NCI-H1417 (cell line): ENCODE data around the gene TGFBR3.

Experiments used
- DNase-seq, 3 experiments: peaks; one replicate each; lab custom pipeline; 2025; lab: John Stamatoyannopoulos, UW

Gene TGFBR3

DNA sequence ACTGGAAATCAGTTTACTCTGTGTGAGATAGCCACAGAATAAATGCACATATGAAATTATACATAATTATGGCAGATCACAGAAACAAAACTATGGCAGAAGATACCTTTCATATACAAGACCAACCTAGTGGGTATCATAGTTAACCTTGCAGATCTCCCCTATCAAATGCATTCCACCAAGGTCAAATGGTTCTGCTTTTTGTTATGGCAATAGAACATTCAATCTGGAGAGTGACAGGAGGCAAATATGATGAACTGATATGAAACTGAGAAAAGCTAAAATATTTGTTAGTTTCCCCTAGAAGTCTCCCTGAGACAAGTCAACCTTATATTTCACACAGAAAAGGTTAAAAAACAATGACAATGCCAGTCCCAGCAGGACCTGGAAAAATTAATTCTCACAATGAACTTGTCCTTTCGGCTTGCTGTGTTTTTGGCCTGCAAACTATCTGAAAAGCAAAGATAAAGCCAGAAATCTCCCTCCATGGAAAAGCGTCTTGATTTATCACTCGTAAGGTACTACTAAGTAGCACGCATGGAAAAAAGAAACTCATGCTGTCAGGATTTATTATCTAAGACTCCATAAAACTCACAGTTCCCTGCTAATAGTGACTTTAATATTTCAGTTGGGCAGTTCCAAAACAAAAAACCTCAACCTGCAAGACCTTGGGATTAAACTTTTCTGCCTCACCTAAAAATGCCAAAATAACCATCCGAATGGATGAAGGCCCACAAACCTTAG is 174.3 kb downstream of the TGFBR3 start:
- DNase-seq: no peak

DNA sequence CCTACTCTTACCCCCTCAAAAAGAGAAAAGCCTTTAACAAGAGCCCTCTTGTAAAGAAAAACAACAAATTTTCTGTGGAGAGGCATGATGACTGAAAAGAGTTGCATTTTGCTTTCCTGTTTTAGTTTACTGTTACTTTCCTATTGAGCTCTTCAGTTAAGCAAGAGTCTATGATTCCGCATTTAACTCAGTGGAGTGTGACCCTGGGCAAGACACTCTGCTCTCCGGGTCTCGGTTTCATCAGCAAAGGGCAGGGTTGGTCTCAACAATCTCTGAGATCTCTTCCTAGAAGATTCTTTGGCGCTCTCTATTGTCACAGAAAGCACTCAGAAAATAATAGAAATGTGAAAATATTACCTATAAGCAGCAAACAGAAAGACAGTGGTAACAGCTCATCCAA is 175.7 kb downstream of the TGFBR3 start:
- no peak for DNase-seq

DNA sequence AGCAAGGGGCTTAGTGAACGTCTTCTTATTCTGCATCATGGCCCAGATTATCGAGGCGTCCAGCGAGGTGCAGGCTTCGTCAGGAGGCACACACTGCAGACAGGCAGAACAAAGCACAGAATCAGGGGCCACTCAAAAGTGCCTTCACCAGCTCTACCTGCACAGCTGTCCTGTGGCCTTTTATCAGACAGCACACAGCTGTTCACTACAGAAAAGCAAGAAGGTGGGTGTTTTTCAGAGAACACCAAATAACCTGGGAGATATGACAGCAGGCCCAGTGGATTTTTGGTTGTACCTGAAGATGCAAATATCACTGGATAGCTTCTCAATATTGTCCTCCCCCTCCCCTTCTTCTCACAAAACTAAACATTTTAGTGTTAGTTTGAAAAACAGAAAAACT is 177.3 kb downstream of the TGFBR3 start:
- DNase-seq: no peak

DNA sequence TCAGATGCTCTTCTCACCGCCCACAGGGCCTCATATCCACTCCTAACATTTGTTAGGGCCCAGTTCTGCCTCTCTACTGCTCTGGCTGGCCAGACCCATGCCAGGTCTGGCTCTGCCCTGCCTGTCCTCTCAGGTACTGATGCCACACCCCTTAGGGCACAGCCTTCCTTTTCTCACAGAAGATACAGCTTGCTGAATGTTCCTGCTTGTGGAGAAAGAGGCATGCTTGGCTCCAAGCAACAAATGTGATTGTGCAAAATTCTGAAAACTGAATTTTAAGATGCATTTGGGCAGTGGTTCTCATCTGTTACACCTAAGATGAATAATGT is 178.1 kb downstream of the TGFBR3 start:
- no peak for DNase-seq

DNA sequence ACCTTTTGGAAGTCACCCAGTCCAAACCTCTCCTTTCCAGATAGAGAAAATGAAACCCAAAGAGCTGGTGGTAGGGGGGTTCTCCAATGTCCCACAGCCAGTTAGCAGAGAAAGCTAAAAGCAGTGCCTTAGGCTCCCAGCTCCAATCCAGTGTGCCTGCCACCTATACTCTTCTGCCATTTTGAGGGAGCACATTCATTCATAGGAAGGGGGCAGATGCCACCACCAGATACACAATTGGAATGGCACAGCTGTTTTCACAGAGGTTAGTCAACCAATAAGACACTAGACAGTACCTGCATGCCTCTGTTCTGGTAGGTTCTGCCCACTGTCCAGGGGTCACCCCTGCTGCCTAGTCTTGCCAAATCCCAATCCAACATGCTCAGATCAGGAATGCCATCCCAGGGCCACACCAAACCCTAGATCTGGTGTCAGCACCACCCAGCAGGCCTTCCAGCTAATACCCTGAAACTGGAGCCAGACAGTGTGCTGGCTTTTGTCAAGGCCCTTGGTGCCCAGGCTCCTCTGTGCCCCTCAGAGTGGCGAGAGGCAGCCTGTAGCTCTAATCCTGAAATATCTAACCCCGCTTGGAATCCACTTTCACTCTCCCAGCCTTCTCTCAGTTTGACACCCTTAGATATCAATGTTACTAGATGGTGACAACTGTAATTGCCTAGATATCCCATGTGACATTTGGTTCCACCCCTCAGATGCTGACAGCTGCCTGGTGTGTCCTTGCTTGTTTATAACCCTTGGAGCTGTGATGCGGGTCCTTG is 178.6 kb downstream of the TGFBR3 start:
- DNase-seq: no peak

DNA sequence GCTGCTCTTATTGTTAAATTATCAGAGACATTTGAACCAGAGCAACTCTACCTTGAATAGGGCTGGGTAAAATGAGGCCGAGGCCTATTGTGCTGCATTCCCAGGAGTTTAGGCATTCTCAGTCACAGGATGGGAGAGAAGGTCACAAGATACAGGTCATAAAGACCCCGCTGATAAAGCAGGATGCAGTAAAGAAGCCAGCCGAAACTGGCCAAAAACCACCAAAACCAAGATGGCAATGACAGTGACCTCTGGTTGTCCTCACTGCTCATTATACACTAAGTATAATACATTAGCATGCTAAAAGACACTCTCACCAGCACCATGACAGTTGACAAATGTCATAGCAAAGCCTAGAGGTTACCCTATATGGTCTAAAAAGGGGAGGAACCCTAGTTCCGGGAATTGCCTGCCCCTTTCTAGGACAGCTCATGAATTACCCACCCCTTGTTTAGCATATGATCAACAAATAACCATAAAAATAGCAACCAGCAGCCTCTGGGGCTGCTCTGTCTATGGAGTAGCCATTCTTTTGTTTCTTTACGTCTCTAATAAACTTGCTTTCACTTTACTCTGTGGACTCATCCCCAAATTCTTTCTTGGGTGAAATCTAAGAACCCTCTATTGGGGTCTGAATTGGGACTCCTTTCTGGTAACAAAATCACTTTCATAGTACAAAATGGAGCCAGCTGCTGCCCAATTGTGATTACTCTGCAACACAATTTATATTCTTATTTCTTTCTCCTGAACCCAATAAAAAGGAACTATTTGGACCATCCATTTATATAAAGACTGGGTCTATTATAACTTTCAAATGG is 179.6 kb downstream of the TGFBR3 start:
- no peak for DNase-seq

DNA sequence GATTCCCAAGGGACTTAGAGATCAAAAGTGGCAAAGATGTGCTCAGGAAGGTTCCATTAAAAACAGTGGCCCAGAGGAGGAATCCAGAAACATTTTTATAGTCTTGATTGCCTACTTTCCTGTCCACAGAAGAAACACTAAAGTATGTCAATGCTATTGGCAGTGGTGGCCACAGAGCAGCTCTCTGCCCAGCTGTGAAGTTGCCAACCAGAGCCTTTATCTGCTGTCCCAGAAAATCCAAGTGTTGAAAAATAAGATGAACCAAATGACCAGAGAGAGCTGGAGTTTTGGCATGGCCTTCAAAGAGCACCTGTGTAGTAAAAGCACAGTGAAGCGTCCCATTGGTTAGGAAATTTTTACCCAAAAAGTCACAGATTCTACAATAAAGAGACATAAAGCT is 181.2 kb downstream of the TGFBR3 start:
- DNase-seq: no peak

DNA sequence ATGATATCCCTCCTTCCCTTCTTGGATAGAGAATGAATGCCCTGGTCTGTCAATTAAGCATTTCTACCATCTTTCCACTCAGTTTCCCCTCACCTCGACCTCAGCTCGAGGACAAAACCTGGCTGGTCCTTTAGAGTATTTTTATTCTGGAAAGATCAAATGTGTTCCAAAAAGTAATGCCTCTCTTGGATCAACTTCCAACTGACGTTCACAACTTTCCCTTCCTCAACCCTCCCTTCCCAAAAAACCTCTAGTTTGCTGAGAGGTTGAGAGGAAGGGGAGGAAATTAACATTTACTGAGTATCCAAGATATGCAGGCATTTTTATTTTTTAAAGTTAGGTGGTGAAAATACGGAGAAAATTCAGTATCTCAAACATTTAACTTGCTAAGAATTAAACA is 182.9 kb downstream of the TGFBR3 start:
- no peak for DNase-seq

DNA sequence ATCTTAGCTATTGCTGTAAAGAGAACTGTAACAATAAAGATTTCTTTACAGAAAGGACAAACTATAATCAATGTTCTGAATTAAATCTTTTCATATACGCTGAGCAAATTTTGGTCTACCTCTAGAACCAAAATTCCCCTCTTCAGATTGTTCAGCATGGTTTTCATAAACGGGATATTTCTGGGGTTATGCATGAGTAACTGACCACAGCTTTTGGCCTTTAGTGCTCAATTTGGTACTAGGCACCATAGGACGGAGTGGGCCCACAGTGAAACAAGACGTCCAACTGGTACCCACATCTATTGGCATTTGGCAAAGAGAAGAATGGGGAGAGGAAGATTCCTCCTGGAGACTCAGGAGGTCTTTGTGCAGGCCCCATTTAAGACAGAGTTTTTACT is 184.5 kb downstream of the TGFBR3 start:
- no peak for DNase-seq

DNA sequence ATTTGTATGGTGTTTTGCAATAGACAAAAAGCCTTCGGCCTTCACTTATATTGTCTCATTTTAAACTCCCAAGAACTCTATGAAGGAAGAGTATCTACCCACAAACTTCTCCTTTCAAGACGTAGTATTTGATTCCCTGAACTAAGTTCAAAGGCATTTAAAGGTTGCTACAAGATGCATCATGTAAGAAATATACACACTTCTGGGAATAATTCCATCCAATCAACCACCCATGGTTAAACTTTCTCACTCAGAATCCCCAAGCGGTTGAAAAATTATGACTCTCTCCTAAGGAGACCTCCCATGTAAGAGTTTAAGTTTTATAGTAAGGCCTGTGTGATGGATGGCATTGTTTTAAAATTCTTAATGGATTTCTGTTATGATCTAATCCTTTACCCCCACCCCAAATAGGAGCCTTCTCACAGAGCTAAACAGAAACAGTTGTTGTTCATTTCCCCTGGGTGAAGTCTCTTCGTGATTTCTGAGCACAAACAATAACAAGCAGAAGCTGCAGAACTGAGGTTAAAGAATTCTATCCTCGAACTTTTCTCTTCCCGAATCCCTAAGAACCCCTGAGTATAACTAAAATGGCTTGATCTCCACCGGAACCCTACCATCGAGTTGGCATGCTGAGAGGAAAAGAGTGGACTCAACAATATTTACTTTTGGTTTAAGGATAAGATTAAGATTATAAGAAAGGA is 185.0 kb downstream of the TGFBR3 start:
- no peak for DNase-seq

DNA sequence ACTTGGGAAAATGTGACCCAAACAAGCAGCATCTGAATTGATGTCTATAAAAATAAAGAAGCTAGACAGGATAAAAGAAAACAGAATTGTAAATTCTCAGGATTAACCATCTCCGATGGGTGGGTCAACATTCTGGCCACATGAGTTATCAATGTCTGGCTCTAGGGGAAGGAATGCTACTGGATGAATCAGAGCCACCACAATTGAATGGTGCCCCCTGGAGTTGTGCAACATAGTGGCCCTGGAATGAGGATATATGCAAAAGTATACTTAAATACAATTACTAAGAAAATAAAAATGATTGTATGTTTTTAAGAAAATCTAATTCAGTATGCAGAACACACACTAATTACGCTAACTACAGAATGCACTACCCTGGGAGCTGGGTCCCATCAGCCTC is 185.6 kb downstream of the TGFBR3 start:
- DNase-seq: no peak

DNA sequence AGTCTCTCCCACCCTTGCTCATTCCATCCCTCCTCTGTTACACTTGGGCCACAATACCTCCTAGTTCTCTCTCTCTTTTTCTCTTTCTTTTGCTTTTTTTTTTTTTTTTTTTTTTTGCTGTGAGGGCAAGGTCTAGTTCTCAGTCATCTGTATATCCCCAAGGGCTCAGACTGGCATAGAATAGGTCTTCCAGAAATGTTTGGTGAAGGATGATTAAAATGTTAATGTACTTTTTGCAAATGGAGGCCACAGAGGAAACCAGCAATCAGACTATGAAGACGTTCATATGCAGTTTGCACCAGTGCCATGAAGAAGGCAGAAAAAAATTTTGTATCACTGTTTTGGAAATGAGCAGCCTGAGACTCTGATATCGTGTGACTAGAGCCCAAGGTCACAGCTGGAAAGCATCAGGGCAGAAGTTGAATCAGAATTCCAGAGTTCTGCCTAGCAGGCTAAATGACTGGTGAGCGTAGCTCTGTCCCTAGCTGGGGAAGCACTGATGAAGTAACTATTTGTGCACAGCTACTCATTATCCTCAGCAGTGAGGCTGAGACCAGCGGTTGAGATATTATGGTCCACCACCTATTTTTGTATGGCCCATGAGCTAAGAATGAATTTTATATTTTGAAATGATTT is 186.5 kb downstream of the TGFBR3 start:
- DNase-seq: no peak

DNA sequence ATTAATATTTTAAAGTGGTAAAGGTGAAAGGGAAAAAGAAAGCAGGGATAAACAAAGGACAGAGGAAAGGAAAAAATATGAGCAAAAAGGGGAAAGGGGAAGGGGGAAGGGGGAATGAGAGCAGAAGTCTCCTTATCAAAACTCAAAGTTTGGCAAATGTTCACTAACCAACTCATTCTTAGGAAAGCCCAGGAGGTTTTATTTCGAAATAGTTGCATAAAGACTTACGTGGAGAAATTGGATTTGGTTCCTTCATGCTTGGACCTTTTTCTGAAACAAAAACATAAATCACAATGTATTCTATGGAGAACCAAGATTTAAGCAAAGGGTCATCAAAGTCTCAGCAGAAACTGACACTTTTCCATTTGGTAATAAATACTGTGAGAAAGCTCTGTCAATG is 188.1 kb downstream of the TGFBR3 start:
- no peak for DNase-seq

DNA sequence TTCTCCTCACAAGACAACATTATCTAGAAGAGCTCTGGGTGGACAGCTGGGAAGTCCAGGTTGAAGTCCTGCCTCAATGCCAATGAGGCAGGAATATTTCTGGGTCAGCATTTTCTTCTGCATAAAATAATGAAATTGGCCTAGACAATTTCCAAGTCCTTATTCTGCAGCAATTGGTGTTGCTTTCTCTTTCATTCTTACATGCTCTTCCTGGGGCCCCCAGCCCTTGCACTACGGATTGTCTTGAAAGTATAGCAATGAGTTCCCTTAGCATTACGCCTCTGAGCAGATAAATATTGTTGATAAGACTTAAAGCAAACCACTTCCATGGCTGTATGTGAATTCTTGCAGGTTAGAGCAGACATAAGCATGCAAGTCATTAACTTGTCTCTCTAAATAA is 188.5 kb downstream of the TGFBR3 start:
- DNase-seq: no peak

DNA sequence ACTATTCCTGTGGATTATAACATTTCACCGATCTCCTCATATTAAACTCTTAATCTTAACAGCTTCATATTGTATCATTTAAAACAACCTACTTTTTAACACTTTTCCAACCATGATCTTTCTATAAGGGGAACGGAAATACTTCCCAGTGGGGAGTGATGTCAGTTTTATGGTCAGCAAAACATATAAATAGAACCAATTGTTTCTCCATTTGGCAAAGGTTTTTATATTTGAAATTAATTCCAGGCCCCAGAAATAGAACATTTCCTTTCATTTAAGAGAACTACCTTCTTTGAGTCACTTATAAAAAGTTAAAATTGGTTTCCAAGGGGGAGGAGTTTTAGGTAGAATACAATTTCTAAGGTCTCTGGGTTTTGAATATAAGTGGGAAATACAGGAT is 189.6 kb downstream of the TGFBR3 start:
- no peak for DNase-seq

DNA sequence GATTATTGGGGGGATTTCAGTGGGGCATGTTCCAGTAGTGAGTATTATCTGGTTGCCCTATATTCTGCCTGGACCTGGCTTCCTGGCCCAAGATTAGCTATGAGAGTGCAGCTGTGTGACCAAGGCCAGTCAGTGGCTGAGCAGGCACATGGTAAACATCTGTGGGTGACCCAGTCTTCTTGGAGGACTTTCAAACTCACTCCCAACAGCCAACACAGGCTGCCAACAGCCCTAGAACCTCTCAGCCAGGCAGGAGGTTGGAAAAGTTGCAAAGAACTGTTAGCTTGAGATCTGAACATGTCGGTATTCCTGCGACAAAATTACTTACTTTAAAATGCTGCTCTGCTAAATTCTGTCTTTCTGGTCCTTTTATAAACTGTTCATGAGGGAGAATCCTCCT is 192.4 kb downstream of the TGFBR3 start:
- DNase-seq: no peak

DNA sequence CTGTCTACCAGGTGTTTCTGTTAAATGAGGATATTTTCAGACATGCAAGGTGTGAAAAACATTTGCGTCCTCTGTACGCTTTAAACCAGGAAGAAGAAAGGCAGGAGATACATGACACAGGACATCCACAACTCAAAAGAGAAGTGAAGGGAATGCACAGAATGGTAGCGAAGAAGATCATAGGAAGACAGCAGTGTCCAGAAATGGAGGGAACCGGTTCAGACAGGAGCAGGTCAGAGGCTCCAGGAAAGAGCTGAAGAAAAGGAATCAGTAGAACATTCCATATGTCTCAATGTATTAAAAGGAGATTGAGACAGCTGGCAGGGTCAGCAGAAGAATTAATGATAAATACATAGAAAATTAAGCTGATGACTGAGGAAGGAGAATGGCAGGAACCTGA is 194.4 kb downstream of the TGFBR3 start:
- no peak for DNase-seq

DNA sequence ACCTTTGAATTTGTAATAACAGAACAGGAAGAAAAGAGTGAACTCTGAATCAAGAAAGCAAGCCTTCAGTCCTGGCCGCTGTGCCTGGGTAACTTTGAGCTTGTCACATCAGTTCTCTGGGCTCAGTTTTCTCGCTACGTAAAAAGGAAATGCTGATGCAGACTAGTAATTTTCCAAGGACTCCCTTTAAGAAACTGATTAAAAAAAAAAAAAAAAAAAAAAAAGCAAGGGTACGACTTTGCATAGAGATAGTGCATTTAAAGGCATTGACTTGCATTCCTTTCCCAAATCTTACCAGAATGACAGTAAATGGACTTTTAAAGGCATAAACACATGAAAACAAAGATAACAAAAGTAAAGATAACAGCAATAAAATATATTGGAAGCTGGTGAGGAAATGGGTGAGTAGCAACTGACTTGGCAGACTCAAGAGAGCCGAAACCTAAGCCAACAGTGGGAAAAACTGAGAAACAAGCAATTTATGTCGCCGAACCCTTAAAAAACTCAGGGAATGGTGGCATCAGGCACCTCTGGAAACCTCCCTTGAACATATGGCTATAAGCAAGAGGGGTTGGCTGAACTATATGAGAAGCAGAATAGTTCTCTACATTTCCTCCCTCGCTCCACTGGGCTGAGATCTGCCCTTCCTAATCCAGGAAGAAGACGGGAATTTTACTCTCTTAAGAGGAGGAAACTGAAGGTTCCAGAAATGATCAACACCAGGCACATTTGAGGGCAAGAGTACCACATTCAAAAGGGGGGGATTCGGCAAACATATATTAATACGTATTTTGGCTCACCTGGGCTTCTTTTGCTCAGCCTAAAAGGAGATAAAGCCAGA is 196.1 kb downstream of the TGFBR3 start:
- no peak for DNase-seq

DNA sequence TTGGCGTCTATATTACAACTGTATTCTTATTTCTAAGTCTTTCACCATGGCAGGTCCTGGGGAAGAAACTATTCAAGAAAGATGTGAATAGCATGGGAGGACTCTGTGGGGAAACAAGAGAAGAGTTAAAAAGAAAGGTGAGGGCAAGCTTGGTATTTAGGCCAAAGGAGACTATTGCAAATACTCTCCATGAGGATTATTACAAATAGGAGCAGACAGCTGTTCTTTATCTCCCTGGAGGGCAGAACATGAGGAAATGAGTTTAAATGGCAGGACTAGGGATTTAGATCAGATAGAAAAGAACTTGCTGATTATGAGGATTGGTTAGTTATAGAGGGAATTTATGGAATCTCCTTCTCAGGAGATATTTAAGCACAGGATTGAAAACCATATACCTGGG is 198.5 kb downstream of the TGFBR3 start:
- no peak for DNase-seq

DNA sequence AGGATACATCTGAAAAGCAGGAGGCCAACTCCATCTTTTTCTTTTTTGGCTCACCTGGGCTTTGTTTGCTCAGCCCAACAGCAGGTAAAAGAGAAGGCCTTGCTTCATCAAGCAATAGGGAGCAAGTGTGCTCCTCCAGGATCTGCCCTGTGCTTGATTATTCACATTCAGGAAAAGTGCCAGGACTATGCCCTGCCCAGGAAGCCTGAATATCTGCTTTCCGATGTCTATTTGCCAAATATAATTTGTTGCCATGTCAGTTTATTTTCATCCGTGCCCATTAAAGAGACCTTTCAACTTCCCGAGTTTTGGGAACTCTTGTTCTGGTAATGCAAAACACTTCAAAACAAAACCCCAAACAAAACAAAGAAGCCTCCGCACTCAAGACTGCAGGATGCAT is 200.0 kb downstream of the TGFBR3 start:
- DNase-seq: no peak
